SU-DHL-6 (cell line): ENCODE data around the gene ARMS2.

Experiments
- CTCF ChIP-seq: fragments of 200-600 bp; sonication (generic); IDR thresholded peaks from one replicate; pipeline ENCODE4 v1.5.1; 2017; ENCODE audit warnings: antibody characterized with exemption, mild to moderate bottlenecking, low read length, moderate library complexity; ENCODE audit not compliant: insufficient read depth, poor library complexity, severe bottlenecking
- EZH2phosphoT487 ChIP-seq: fragments of 200-600 bp; sonication (generic), shearing (Covaris generic); conservative IDR thresholded peaks from 2 replicates; pipeline ENCODE4 v1.6.1; 2018; ENCODE audit warnings: mild to moderate bottlenecking, antibody characterized with exemption, low read length, moderate library complexity, mixed read lengths

GRCh38 chr10:122499012-122499411, 44.6 kb downstream of the ARMS2 start:
- TF ChIP-seq CTCF (no peak), EZH2phosphoT487 (no peak)
